ENCODE results near the gene PI16. TPM values are rescaled to one million over a fixed set of nuclear protein-coding genes. Genes with fewer than 3 reads are reported as not detected.

The PI16 gene
- total RNA-seq, 1 donor from 2014 or later = 0.14 TPM

Other genes starting within 250 kb of the PI16 start
- 2.2 and 2.5 TPM in 2 replicates for gene CPNE5, start 115.3 kb upstream of the PI16 start, total RNA-seq
- 41.1 and 42.6 TPM in 2 replicates for gene PPIL1, start 79.9 kb upstream of the PI16 start, total RNA-seq
- 45.1 and 46.2 TPM in 2 replicates for gene C6orf89, start 68.8 kb upstream of the PI16 start, total RNA-seq
- 120 and 125 TPM in 2 replicates for gene MTCH1, start 31.5 kb downstream of the PI16 start, total RNA-seq
- 2.0 and 2.6 TPM in 2 replicates for gene FGD2, start 50.9 kb downstream of the PI16 start, total RNA-seq
- gene PIM1, start 215.4 kb downstream of the PI16 start, total RNA-seq = 550 and 551 TPM in 2 replicates

Data from T-helper 2 cell treated with Interferon-gamma antibody and Interleukin-4, amounts not matched to agents 100 ng/mL and 5 ng/mL, for 36 hours (primary cell).